ENCODE measurements around the gene CPLX3.

GRCh38 chr15:74866090-74866489 lies 39.7 kb downstream of the CPLX3 start:
- TF ChIP-seq CTCF (IDR thresholded peaks at IDR 0.05): no peak
- TF ChIP-seq POLR2A (IDR thresholded peaks at IDR 0.05): no peak
- no peak for TF ChIP-seq EP300 (IDR thresholded peaks at IDR 0.05)

Data from gastroesophageal sphincter (tissue), 3 donors.